GM21423 (cell line): ENCODE results near the gene WFDC12.

Experiments
- ATAC-seq: cut with Tn5 transposase; IDR thresholded peaks from one replicate; pipeline ENCODE4 v1.9.1; 2021; ENCODE audit warnings: mild to moderate bottlenecking, moderate library complexity; ENCODE audit not compliant: unreplicated experiment

Gene WFDC12

GRCh38 chr20:45092898-45093297, 31.4 kb downstream of the WFDC12 start:
- ATAC-seq = no peak

DNA sequence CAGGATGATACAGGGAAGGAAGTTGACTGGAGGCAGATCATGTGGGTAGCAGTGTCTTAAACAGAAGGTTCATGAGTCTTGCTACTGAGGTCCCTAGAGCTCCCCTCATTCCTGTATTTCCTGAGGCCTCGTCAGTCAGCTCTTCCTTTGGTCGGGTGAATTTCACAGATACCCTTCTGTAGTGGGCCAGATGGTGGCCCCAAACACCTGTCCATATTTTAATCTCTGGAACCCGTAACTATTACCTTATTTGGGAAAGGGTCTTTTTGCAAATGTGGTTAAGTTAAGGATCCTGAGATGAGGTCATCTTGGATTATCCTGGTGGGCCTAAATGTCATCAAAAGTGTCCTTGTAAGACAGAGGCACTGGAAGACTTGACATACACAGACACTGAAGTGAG, 32.9 kb downstream of the WFDC12 start:
- no peak for ATAC-seq

GRCh38 chr20:45090481-45090880, 33.8 kb downstream of the WFDC12 start:
- ATAC-seq = no peak

- no peak for ATAC-seq
These were observed 36.0 kb downstream of the WFDC12 start for GRCh38 chr20:45088247-45088646.

- ATAC-seq = no peak
These were observed 36.5 kb downstream of the WFDC12 start for GRCh38 chr20:45087814-45088213.

GRCh38 chr20:45087097-45087790, 37.0 kb downstream of the WFDC12 start:
- ATAC-seq = no peak

- no peak for ATAC-seq
These were observed 38.4 kb downstream of the WFDC12 start for GRCh38 chr20:45085867-45086266.

- no peak for ATAC-seq
These were observed 39.0 kb downstream of the WFDC12 start for GRCh38 chr20:45085289-45085688.

GRCh38 chr20:45083127-45083526, 41.1 kb downstream of the WFDC12 start:
- ATAC-seq = no peak

DNA sequence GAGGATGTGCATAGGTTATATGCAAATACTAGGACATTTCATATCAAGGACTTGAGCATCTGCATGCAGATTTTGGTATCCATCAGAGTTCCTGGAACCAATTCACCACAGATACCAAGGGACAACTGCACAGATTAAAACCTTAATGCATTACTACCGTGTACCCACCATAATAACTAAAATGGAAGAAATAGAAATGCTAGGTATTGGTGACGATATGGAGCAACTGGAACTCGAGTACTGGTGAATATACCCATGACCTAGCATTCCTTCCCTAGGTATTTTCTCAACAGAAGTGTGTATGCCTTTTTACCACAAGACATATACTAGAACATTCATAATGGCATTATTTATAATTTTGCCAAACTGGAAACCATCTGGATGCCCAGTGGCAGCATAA, 41.8 kb downstream of the WFDC12 start:
- no peak for ATAC-seq

- ATAC-seq = no peak
These were observed 43.2 kb downstream of the WFDC12 start for GRCh38 chr20:45080867-45081624.

- ATAC-seq = no peak
These were observed 46.7 kb downstream of the WFDC12 start for GRCh38 chr20:45077559-45077958.
